Activated T-helper 17 cell treated with anti-CD3 and anti-CD28 coated beads, Interleukin-2, amount 50 U/mL, for 72 hours (primary cell): ENCODE data around the gene ABCG1. TPM values are rescaled to one million over a fixed set of nuclear protein-coding genes. Genes with fewer than 3 reads are reported as not detected.
A peak's percentile ranks its signal among the peaks of the same experiment; 100 is the strongest.

ENCODE experiments used
- ATAC-seq: fragments of 150-1000 bp; cut with Tn5 transposase; replicated peaks from 2 replicates; pipeline ENCODE4 v1.10.0; 2021; ENCODE audit warnings: mild to moderate bottlenecking, moderate library complexity
- H3K27ac Mint-ChIP-seq: one replicate; pipeline ENCODE4 v1.8.0; 2022; ENCODE audit warnings: mixed read lengths
- H3K27me3 Mint-ChIP-seq: one replicate; pipeline ENCODE4 v1.8.0; 2022; ENCODE audit warnings: mixed read lengths
- H3K36me3 Mint-ChIP-seq: one replicate; pipeline ENCODE4 v1.8.0; 2022; ENCODE audit warnings: low read depth, mild to moderate bottlenecking, mixed read lengths
- H3K4me1 Mint-ChIP-seq: one replicate; pipeline ENCODE4 v1.8.0; 2022; ENCODE audit warnings: mixed read lengths
- H3K4me3 Mint-ChIP-seq: one replicate; pipeline ENCODE4 v1.8.0; 2022; ENCODE audit warnings: mild to moderate bottlenecking, mixed read lengths
- H3K9me3 Mint-ChIP-seq: one replicate; pipeline ENCODE4 v1.8.0; 2022; ENCODE audit warnings: mixed read lengths
- total RNA-seq, 2 donors: library from RNA; stranded (reverse); gene quantifications; one replicate each; pipeline ENCODE4 v1.2.3, GENCODE V29; 2022

Gene ABCG1
- total RNA-seq, 2 donors from 2014 or later, result 3.1 to 8.2 TPM

GRCh38 chr21:42265231-42265812, 46.4 kb downstream of the ABCG1 start:
- H3K36me3 Mint-ChIP-seq, result no peaks in the 10 kb centered on the region
- H3K27me3 Mint-ChIP-seq, result no peaks in the 10 kb centered on the region
- peaks cover 19% of the 10 kb centered on the region for H3K4me1 Mint-ChIP-seq
- no peaks in the 10 kb centered on the region for H3K9me3 Mint-ChIP-seq
- no peak for ATAC-seq
- H3K4me3 Mint-ChIP-seq, result no peak overlapping the region
- H3K27ac Mint-ChIP-seq, result no peak overlapping the region

GRCh38 chr21:42266971-42267556, 48.1 kb downstream of the ABCG1 start:
- Mint-ChIP-seq H3K4me1 (peaks cover 19% of the 10 kb centered on the region), H3K27ac (peak overlapping the region; percentile 80), H3K36me3 (peaks cover 7% of the 10 kb centered on the region), H3K9me3 (no peaks in the 10 kb centered on the region), H3K4me3 (no peak overlapping the region), H3K27me3 (no peaks in the 10 kb centered on the region)
- ATAC-seq, result no peak

DNA sequence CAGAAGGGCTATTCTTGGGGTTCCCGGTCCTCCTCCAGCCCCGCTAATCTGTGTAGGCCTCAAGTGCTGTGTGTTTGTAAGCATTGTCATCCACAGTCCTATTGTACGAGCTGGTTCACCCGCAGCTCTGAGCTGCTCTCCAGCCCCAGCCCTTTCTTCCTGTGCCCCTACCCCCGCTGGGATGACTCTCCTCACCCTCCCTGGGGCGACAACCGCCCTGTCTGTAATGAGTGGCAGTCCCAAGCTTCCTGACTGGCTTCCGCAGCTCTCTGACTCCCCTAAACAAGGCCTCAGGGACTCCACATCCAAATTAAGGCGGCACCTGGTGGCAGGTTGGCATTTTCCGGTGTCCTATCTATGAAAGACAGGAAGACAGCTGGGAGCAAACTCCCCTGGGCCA, 50.4 kb downstream of the ABCG1 start:
- Mint-ChIP-seq H3K9me3 (no peaks in the 10 kb centered on the region), H3K27me3 (no peaks in the 10 kb centered on the region), H3K36me3 (peaks cover 7% of the 10 kb centered on the region), H3K27ac (peak overlapping the region; percentile 80), H3K4me1 (peaks cover 19% of the 10 kb centered on the region), H3K4me3 (no peak overlapping the region)
- ATAC-seq, result no peak

DNA sequence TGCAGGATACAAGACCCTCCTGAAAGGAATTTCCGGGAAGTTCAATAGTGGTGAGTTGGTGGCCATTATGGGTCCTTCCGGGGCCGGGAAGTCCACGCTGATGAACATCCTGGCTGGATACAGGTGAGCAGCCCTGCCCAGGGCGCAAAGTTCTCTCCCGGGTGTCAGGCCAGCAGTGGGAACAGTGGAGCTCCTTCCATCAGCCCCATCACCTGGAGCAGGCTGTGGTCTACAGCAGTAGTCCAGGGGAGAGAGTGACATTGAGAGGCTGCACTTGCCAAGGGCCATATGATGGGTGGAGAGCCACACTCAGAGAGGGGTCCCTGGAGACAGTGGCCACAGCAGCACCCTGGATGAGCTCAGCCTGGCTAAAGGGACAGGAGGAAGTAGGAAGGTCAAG, 52.1 kb downstream of the ABCG1 start:
- ATAC-seq, result no peak
- no peak overlapping the region for H3K27ac Mint-ChIP-seq
- H3K4me3 Mint-ChIP-seq, result no peak overlapping the region
- no peaks in the 10 kb centered on the region for H3K27me3 Mint-ChIP-seq
- H3K9me3 Mint-ChIP-seq, result no peaks in the 10 kb centered on the region
- peaks cover 14% of the 10 kb centered on the region for H3K4me1 Mint-ChIP-seq
- H3K36me3 Mint-ChIP-seq, result peaks cover 7% of the 10 kb centered on the region

DNA sequence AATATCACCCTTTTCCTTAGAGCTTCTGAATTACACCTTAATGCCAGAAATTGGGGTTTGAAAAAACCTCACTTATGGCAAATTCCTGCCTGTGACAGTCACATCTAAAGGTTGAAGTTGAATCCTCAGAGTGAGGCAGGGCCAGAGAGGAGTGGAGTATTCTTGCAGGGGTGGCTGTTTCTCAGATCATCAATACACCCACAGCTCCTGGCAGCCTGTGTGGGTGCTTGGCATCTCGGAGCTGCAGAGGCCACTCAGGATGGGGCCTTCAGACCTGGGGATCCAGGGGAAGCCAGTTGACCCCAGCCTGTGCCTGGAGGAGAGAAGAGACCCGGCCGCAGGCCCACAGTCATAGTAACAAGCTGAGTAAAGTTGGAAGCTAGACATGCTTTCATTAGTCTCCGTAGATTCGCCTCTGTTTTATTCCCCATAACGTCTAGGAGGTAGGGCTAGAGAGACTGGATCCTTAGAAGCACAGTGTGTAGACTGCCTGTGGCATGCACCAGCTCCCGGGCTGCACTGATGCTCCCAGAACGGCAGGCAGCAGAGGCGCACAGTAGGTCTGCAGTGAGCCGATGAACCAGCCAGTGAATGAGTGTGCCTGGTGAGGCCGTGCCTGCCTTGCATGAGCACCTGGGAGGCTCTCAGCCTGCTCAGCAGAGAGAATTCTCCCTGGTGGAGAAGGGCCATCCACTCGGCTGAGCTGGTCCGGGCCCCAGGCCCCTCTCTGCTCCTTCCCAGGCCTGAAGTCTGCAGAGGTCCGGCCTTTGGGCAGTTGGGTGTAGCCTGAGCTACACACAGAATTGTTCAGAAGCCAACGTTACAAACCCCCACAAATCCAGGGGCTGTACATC, 53.4 kb downstream of the ABCG1 start:
- Mint-ChIP-seq H3K4me3 (no peak overlapping the region), H3K27ac (no peak overlapping the region), H3K4me1 (peaks cover 8% of the 10 kb centered on the region), H3K27me3 (no peaks in the 10 kb centered on the region), H3K36me3 (peaks cover 16% of the 10 kb centered on the region), H3K9me3 (no peaks in the 10 kb centered on the region)
- no peak for ATAC-seq

DNA sequence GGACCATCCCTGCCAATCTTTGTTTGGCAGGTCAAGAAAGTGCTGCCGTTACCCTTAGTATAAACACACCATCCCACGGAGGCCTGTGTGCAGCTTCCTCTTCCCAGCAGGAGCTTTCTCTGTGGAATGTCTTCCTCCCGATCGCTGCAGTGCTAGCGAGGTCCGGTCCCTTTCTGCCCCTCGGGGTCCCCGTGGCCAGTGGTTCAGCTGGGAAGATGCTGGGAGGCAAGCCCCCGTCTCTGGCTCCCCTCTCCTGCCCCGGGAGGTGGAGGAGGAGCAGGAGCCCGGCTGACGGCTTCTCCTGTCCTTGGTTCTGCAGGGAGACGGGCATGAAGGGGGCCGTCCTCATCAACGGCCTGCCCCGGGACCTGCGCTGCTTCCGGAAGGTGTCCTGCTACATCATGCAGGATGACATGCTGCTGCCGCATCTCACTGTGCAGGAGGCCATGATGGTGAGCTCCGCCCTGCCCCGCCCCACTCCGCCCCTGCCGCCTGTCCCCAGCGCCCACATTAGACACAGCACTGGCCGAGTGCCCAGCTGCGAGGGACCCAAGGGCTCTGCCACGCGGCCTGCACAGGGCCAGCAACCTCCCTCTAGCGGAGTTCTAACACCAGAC, 54.2 kb downstream of the ABCG1 start:
- Mint-ChIP-seq H3K4me3 (no peak overlapping the region), H3K4me1 (peaks cover 2% of the 10 kb centered on the region), H3K9me3 (no peaks in the 10 kb centered on the region), H3K27ac (no peak overlapping the region), H3K36me3 (peaks cover 18% of the 10 kb centered on the region), H3K27me3 (no peaks in the 10 kb centered on the region)
- ATAC-seq, result no peak

DNA sequence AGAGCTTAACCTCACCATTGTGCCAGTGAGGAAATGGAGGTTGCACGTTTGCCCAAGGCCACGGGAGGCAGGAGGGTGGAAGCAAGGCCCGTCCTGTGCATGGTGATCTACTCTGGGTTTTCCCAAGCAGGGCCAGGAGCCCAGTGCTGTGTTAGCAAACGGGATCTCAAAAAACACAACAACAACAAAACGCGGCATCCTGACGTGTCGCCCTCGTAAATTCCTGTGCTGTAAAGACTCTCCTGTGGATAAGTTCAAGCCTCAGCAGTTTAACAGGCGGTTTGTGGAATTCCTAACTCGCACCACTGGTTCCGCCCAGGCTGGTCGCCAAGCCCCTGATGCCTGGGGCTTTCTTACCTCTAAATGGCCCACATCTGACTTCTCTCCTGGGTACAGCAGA, 57.1 kb downstream of the ABCG1 start:
- Mint-ChIP-seq H3K27me3 (no peaks in the 10 kb centered on the region), H3K4me3 (no peak overlapping the region), H3K9me3 (no peaks in the 10 kb centered on the region)

GRCh38 chr21:42276526-42277154, 57.7 kb downstream of the ABCG1 start:
- Mint-ChIP-seq H3K4me3 (no peak overlapping the region), H3K27me3 (no peaks in the 10 kb centered on the region), H3K36me3 (peaks cover 11% of the 10 kb centered on the region), H3K27ac (no peak overlapping the region), H3K4me1 (no peaks in the 10 kb centered on the region), H3K9me3 (no peaks in the 10 kb centered on the region)
- no peak for ATAC-seq

More for the DNA sequence above, 57.1 kb downstream of the ABCG1 start:
- ATAC-seq, result no peak
- Mint-ChIP-seq H3K36me3 (peaks cover 15% of the 10 kb centered on the region), H3K27ac (no peak overlapping the region), H3K4me1 (no peaks in the 10 kb centered on the region)

- peaks cover 11% of the 10 kb centered on the region for H3K36me3 Mint-ChIP-seq
- H3K9me3 Mint-ChIP-seq, result no peaks in the 10 kb centered on the region
- H3K27me3 Mint-ChIP-seq, result no peaks in the 10 kb centered on the region
- ATAC-seq, result no peak
- no peaks in the 10 kb centered on the region for H3K4me1 Mint-ChIP-seq
- H3K4me3 Mint-ChIP-seq, result no peak overlapping the region
- peak overlapping the region; percentile 59 for H3K27ac Mint-ChIP-seq
Measured at GRCh38 chr21:42277593-42277992, 58.7 kb downstream of the ABCG1 start.

GRCh38 chr21:42278451-42279149, 59.7 kb downstream of the ABCG1 start:
- Mint-ChIP-seq H3K27me3 (no peaks in the 10 kb centered on the region), H3K27ac (peak overlapping the region; percentile 59), H3K9me3 (no peaks in the 10 kb centered on the region), H3K4me3 (no peak overlapping the region), H3K4me1 (no peaks in the 10 kb centered on the region), H3K36me3 (peaks cover 11% of the 10 kb centered on the region)
- no peak for ATAC-seq

GRCh38 chr21:42279341-42279871, 60.5 kb downstream of the ABCG1 start:
- Mint-ChIP-seq H3K27me3 (no peaks in the 10 kb centered on the region), H3K4me3 (no peak overlapping the region), H3K36me3 (peaks cover 11% of the 10 kb centered on the region), H3K4me1 (no peaks in the 10 kb centered on the region), H3K9me3 (no peaks in the 10 kb centered on the region), H3K27ac (no peak overlapping the region)
- no peak for ATAC-seq

DNA sequence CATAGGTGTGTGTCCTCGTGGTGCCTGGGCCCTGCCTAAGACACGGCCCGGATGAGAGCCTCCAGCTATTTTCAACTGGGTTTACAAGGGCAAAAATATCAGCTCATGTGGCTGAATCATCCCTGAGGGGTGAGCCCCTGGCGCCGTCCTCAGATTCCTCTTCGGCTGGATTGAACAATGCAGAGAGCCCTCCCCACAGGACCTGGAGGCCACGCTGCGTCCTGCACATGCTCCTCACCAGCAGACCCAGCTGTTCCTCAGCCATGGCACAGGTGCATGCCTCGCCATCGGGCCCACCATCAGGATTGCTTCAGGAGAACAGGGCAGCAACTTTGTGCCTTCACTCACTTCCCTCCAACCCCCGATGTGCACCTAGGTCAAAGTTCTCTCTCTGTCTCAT, 60.9 kb downstream of the ABCG1 start:
- Mint-ChIP-seq H3K36me3 (peaks cover 11% of the 10 kb centered on the region), H3K9me3 (no peaks in the 10 kb centered on the region), H3K27ac (no peak overlapping the region), H3K27me3 (no peaks in the 10 kb centered on the region), H3K4me3 (no peak overlapping the region), H3K4me1 (no peaks in the 10 kb centered on the region)
- no peak for ATAC-seq

GRCh38 chr21:42280356-42281180, 61.6 kb downstream of the ABCG1 start:
- Mint-ChIP-seq H3K4me3 (no peak overlapping the region), H3K36me3 (peaks cover 11% of the 10 kb centered on the region), H3K9me3 (no peaks in the 10 kb centered on the region), H3K4me1 (no peaks in the 10 kb centered on the region), H3K27me3 (no peaks in the 10 kb centered on the region), H3K27ac (no peak overlapping the region)
- ATAC-seq, result no peak
